Vagina (tissue), 2 donors: ENCODE measurements around the gene ARHGAP44.

Experiments used
- POLR2A ChIP-seq, 2 donors: fragments of 450-650 bp; IDR thresholded peaks; one replicate each; pipeline ENCODE4 v1.6.1; 2017; ENCODE audit warnings: antibody characterized with exemption in 2 of 2, mild to moderate bottlenecking in 2 of 2, moderate library complexity in 2 of 2
- POLR2AphosphoS5 ChIP-seq, 2 donors: sonication (generic); formaldehyde crosslinking; IDR thresholded peaks; one replicate each; pipeline ENCODE4 v1.9.0; 2017; ENCODE audit warnings: antibody characterized with exemption in 2 of 2, mild to moderate bottlenecking in 2 of 2, low read depth in 1 of 2; ENCODE audit not compliant: insufficient read depth in 1 of 2
- TF ChIP-seq, protein P1 (sequence below), 3 experiments: fragments of 450-650 bp in 2 of 3; fragments of 200-600 bp in 1 of 3; sonication (generic) in 1 of 3; IDR thresholded peaks; one replicate each; pipeline ENCODE4 v1.5.1; 2017 to 2019; ENCODE audit warnings: antibody characterized with exemption in 3 of 3, mild to moderate bottlenecking in 2 of 3, moderate library complexity in 2 of 3

DNA sequence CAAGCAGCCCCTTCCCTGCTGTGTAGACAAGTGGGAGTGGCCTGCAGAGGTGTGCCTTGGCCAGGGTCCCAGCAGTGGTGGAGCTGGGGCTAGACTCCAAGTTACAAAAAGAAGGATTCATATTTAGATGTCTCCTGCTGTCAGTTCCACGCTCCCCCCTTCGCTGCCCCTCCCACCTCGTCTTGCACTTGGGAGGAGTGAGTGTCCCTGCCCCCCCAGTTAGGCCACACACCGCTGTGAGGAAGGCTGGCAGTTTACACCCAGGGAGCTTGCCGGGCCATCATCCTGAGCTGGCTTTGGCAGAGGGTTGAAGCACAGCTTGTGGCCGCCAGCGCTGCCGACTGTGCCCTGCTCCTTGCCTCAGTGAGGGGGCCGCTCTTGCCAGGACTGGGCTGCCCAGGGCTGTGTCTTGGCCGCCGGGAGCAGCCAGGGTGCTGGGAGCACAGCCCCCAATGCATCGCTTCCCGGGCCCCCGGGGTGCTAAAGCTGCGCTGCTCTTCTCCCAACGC, 184.3 kb downstream of the ARHGAP44 start:
- TF ChIP-seq, protein P1, sequence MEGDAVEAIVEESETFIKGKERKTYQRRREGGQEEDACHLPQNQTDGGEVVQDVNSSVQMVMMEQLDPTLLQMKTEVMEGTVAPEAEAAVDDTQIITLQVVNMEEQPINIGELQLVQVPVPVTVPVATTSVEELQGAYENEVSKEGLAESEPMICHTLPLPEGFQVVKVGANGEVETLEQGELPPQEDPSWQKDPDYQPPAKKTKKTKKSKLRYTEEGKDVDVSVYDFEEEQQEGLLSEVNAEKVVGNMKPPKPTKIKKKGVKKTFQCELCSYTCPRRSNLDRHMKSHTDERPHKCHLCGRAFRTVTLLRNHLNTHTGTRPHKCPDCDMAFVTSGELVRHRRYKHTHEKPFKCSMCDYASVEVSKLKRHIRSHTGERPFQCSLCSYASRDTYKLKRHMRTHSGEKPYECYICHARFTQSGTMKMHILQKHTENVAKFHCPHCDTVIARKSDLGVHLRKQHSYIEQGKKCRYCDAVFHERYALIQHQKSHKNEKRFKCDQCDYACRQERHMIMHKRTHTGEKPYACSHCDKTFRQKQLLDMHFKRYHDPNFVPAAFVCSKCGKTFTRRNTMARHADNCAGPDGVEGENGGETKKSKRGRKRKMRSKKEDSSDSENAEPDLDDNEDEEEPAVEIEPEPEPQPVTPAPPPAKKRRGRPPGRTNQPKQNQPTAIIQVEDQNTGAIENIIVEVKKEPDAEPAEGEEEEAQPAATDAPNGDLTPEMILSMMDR (IDR thresholded peaks at IDR 0.05) = no peak
- TF ChIP-seq POLR2A (IDR thresholded peaks at IDR 0.05) (no peak), POLR2AphosphoS5 (IDR thresholded peaks at IDR 0.05; ENCODE audit: insufficient read depth in 1 of 2, low read depth in 1 of 2) (no peak)
